ENCODE measurements around the gene LRRC7. TPM values are rescaled to one million over a fixed set of nuclear protein-coding genes. Genes with fewer than 3 reads are reported as not detected.

LRRC7 gene
- total RNA-seq, 1 experiment from 2014 or later, result not detected

- TF ChIP-seq EZH2 (IDR thresholded peaks at IDR 0.05; ENCODE audit: borderline replicate concordance, low read depth, low read length, poor library complexity, severe bottlenecking) (no peak), CTCF (conservative IDR thresholded peaks at IDR 0.05; ENCODE audit: low read depth, low read length) (no peak)
- Histone ChIP-seq H3K27me3 (replicated peaks; ENCODE audit: insufficient read depth, low read depth, low read length, poor library complexity) (no peaks in the 10 kb centered on the region), H3K4me1 (ENCODE audit: insufficient read depth, low read length, poor library complexity, severe bottlenecking) (no peaks in the 10 kb centered on the region), H3K27ac (ENCODE audit: low read depth, low read length, poor library complexity, severe bottlenecking) (no peak overlapping the region), H3K4me3 (ENCODE audit: low read depth, low read length, poor library complexity, severe bottlenecking) (no peak overlapping the region), H3K36me3 (ENCODE audit: insufficient read depth, low read length, poor library complexity, severe bottlenecking) (no peaks in the 10 kb centered on the region), H3K9me3 (ENCODE audit: low read depth, low read length, poor library complexity, severe bottlenecking) (no peaks in the 10 kb centered on the region)
- CTCF ChIA-PET, result no interaction called here
- intact Hi-C loops (cut with micrococcal nuclease; ENCODE audit: unreplicated experiment), result no loop called here
- POLR2A ChIA-PET (ENCODE audit: low non-redundant PET), result no interaction called here
- BruUV-seq (replicated peaks), result no TSS peak
- no peak for DNase-seq (ENCODE audit: low spot score)
Measured at GRCh38 chr1:69982992-69983391, 415.3 kb downstream of the LRRC7 start.

- H3K4me3 ChIP-seq (ENCODE audit: low read depth, low read length, poor library complexity, severe bottlenecking), result no peak overlapping the region
- H3K27ac ChIP-seq (ENCODE audit: low read depth, low read length, poor library complexity, severe bottlenecking), result no peak overlapping the region
- intact Hi-C loops (cut with micrococcal nuclease; ENCODE audit: unreplicated experiment), result no loop called here
- H3K27me3 ChIP-seq (replicated peaks; ENCODE audit: insufficient read depth, low read depth, low read length, poor library complexity), result no peaks in the 10 kb centered on the region
- no peaks in the 10 kb centered on the region for H3K9me3 ChIP-seq (ENCODE audit: low read depth, low read length, poor library complexity, severe bottlenecking)
- CTCF ChIA-PET, result no interaction called here
- POLR2A ChIA-PET (ENCODE audit: low non-redundant PET), result no interaction called here
- H3K36me3 ChIP-seq (ENCODE audit: insufficient read depth, low read length, poor library complexity, severe bottlenecking), result no peaks in the 10 kb centered on the region
- no peaks in the 10 kb centered on the region for H3K4me1 ChIP-seq (ENCODE audit: insufficient read depth, low read length, poor library complexity, severe bottlenecking)
- DNase-seq (ENCODE audit: low spot score), result no peak
- no peak for TF ChIP-seq EZH2 (IDR thresholded peaks at IDR 0.05; ENCODE audit: borderline replicate concordance, low read depth, low read length, poor library complexity, severe bottlenecking)
- no TSS peak for BruUV-seq (replicated peaks)
Measured at GRCh38 chr1:69985376-69985775, 417.7 kb downstream of the LRRC7 start.

GRCh38 chr1:69985901-69986439 lies 418.2 kb downstream of the LRRC7 start:
- H3K27me3 ChIP-seq (replicated peaks; ENCODE audit: insufficient read depth, low read depth, low read length, poor library complexity), result no peaks in the 10 kb centered on the region
- no peak overlapping the region for H3K27ac ChIP-seq (ENCODE audit: low read depth, low read length, poor library complexity, severe bottlenecking)
- H3K9me3 ChIP-seq (ENCODE audit: low read depth, low read length, poor library complexity, severe bottlenecking), result no peaks in the 10 kb centered on the region
- no peak overlapping the region for H3K4me3 ChIP-seq (ENCODE audit: low read depth, low read length, poor library complexity, severe bottlenecking)
- no peaks in the 10 kb centered on the region for H3K36me3 ChIP-seq (ENCODE audit: insufficient read depth, low read length, poor library complexity, severe bottlenecking)
- BruUV-seq (replicated peaks), result no TSS peak
- no peak for DNase-seq (ENCODE audit: low spot score)
- intact Hi-C loops (cut with micrococcal nuclease; ENCODE audit: unreplicated experiment), result no loop called here
- CTCF ChIA-PET, result no interaction called here
- TF ChIP-seq EZH2 (IDR thresholded peaks at IDR 0.05; ENCODE audit: borderline replicate concordance, low read depth, low read length, poor library complexity, severe bottlenecking) (no peak), CTCF (conservative IDR thresholded peaks at IDR 0.05; ENCODE audit: low read depth, low read length) (no peak)
- POLR2A ChIA-PET (ENCODE audit: low non-redundant PET), result no interaction called here
- H3K4me1 ChIP-seq (ENCODE audit: insufficient read depth, low read length, poor library complexity, severe bottlenecking), result no peaks in the 10 kb centered on the region

- POLR2A ChIA-PET (ENCODE audit: low non-redundant PET), result no interaction called here
- H3K27ac ChIP-seq (ENCODE audit: low read depth, low read length, poor library complexity, severe bottlenecking), result no peak overlapping the region
- H3K4me1 ChIP-seq (ENCODE audit: insufficient read depth, low read length, poor library complexity, severe bottlenecking), result no peaks in the 10 kb centered on the region
- no peaks in the 10 kb centered on the region for H3K27me3 ChIP-seq (replicated peaks; ENCODE audit: insufficient read depth, low read depth, low read length, poor library complexity)
- TF ChIP-seq CTCF (conservative IDR thresholded peaks at IDR 0.05; ENCODE audit: low read depth, low read length), result no peak
- TF ChIP-seq EZH2 (IDR thresholded peaks at IDR 0.05; ENCODE audit: borderline replicate concordance, low read depth, low read length, poor library complexity, severe bottlenecking), result no peak
- CTCF ChIA-PET, result no interaction called here
- no peaks in the 10 kb centered on the region for H3K36me3 ChIP-seq (ENCODE audit: insufficient read depth, low read length, poor library complexity, severe bottlenecking)
- H3K4me3 ChIP-seq (ENCODE audit: low read depth, low read length, poor library complexity, severe bottlenecking), result no peak overlapping the region
- no peaks in the 10 kb centered on the region for H3K9me3 ChIP-seq (ENCODE audit: low read depth, low read length, poor library complexity, severe bottlenecking)
- intact Hi-C loops (cut with micrococcal nuclease; ENCODE audit: unreplicated experiment), result no loop called here
- DNase-seq (ENCODE audit: low spot score), result no peak
- no TSS peak for BruUV-seq (replicated peaks)
Measured at GRCh38 chr1:69987881-69988280, 420.2 kb downstream of the LRRC7 start.
